ES-I3 (cell line): Measurements from ENCODE around the gene CDH16.
A peak's percentile ranks its signal among the peaks of the same experiment; 100 is the strongest.

ENCODE experiments used
- H3K36me3 ChIP-seq: 2 replicates; pipeline ENCODE4 v1.6.1; 2013; ENCODE audit warnings: mild to moderate bottlenecking, low read length, control low read depth, moderate library complexity; ENCODE audit not compliant: insufficient read depth
- H3K4me1 ChIP-seq: 2 replicates; pipeline ENCODE4 v1.6.1; 2013; ENCODE audit warnings: mild to moderate bottlenecking, control low read depth, low read length; ENCODE audit not compliant: insufficient read depth
- H3K9ac ChIP-seq: 2 replicates; pipeline ENCODE4 v1.6.1; 2013; ENCODE audit warnings: low read depth, mild to moderate bottlenecking, low read length, moderate library complexity
- H3K9me3 ChIP-seq: 2 replicates; pipeline ENCODE4 v1.6.1; 2013; ENCODE audit warnings: mild to moderate bottlenecking, low read length, moderate library complexity; ENCODE audit not compliant: control insufficient read depth, insufficient read depth

CDH16 gene

GRCh38 chr16:66926961-66927436, 8.3 kb upstream of the CDH16 start:
- Histone ChIP-seq H3K9ac (no peak overlapping the region), H3K9me3 (no peaks in the 10 kb centered on the region), H3K36me3 (no peaks in the 10 kb centered on the region), H3K4me1 (peaks cover 10% of the 10 kb centered on the region; the same call in 1 of the 2 replicates)

GRCh38 chr16:66926171-66926947, 7.7 kb upstream of the CDH16 start:
- Histone ChIP-seq H3K9ac (no peak overlapping the region), H3K4me1 (peaks cover 11% of the 10 kb centered on the region; the same call in 1 of the 2 replicates), H3K9me3 (no peaks in the 10 kb centered on the region), H3K36me3 (no peaks in the 10 kb centered on the region)

- peaks cover 13% of the 10 kb centered on the region; the same call in 1 of the 2 replicates for H3K4me1 ChIP-seq
- no peaks in the 10 kb centered on the region for H3K9me3 ChIP-seq
- no peaks in the 10 kb centered on the region for H3K36me3 ChIP-seq
- H3K9ac ChIP-seq: peak within 1 kb of the TSS; percentile 60; the same call in 1 of the 2 replicates
Measured at GRCh38 chr16:66925322-66925840, 6.7 kb upstream of the CDH16 start, which contains the start of gene RRAD. RRAD (minus strand) TSS chr16:66925535; CDS start chr16:66925179, 356 bp downstream.

GRCh38 chr16:66924527-66925321, 6.0 kb upstream of the CDH16 start:
- Histone ChIP-seq H3K4me1 (peaks cover 13% of the 10 kb centered on the region; the same call in 1 of the 2 replicates), H3K36me3 (no peaks in the 10 kb centered on the region), H3K9me3 (no peaks in the 10 kb centered on the region), H3K9ac (peak overlapping the region; percentile 60; the same call in 1 of the 2 replicates)

- Histone ChIP-seq H3K9ac (no peak overlapping the region), H3K36me3 (no peaks in the 10 kb centered on the region), H3K4me1 (peaks cover 13% of the 10 kb centered on the region; the same call in 1 of the 2 replicates), H3K9me3 (no peaks in the 10 kb centered on the region)
Measured at GRCh38 chr16:66923866-66924265, 5.2 kb upstream of the CDH16 start.

- Histone ChIP-seq H3K36me3 (no peaks in the 10 kb centered on the region), H3K4me1 (peaks cover 13% of the 10 kb centered on the region; the same call in 1 of the 2 replicates), H3K9me3 (no peaks in the 10 kb centered on the region), H3K9ac (no peak overlapping the region)
Measured at GRCh38 chr16:66923247-66923731, 4.6 kb upstream of the CDH16 start.

- H3K36me3 ChIP-seq: no peaks in the 10 kb centered on the region
- peaks cover 4% of the 10 kb centered on the region; the same call in 1 of the 2 replicates for H3K4me1 ChIP-seq
- no peaks in the 10 kb centered on the region for H3K9me3 ChIP-seq
- no peak overlapping the region for H3K9ac ChIP-seq
Measured at GRCh38 chr16:66921729-66922450, 3.2 kb upstream of the CDH16 start.

GRCh38 chr16:66920924-66921680, 2.4 kb upstream of the CDH16 start:
- Histone ChIP-seq H3K36me3 (no peaks in the 10 kb centered on the region), H3K4me1 (peaks cover 4% of the 10 kb centered on the region; the same call in 1 of the 2 replicates), H3K9me3 (no peaks in the 10 kb centered on the region), H3K9ac (no peak overlapping the region)

- H3K4me1 ChIP-seq: peaks cover 4% of the 10 kb centered on the region; the same call in 1 of the 2 replicates
- no peak overlapping the region for H3K9ac ChIP-seq
- no peaks in the 10 kb centered on the region for H3K9me3 ChIP-seq
- no peaks in the 10 kb centered on the region for H3K36me3 ChIP-seq
Measured at GRCh38 chr16:66920299-66920590, 1.6 kb upstream of the CDH16 start.

GRCh38 chr16:66919569-66920298, 1.0 kb upstream of the CDH16 start:
- H3K36me3 ChIP-seq: no peaks in the 10 kb centered on the region
- H3K9me3 ChIP-seq: no peaks in the 10 kb centered on the region
- H3K9ac ChIP-seq: no peak overlapping the region
- H3K4me1 ChIP-seq: peaks cover 4% of the 10 kb centered on the region; the same call in 1 of the 2 replicates

GRCh38 chr16:66918355-66918754, 330 bp downstream of the CDH16 start:
- Histone ChIP-seq H3K36me3 (no peaks in the 10 kb centered on the region), H3K9me3 (no peaks in the 10 kb centered on the region), H3K4me1 (peaks cover 4% of the 10 kb centered on the region; the same call in 1 of the 2 replicates), H3K9ac (no peak overlapping the region)

GRCh38 chr16:66917741-66918140, 944 bp downstream of the CDH16 start:
- Histone ChIP-seq H3K4me1 (peaks cover 4% of the 10 kb centered on the region; the same call in 1 of the 2 replicates), H3K36me3 (no peaks in the 10 kb centered on the region), H3K9ac (no peak overlapping the region), H3K9me3 (no peaks in the 10 kb centered on the region)

- no peaks in the 10 kb centered on the region for H3K36me3 ChIP-seq
- H3K9ac ChIP-seq: no peak overlapping the region
- H3K9me3 ChIP-seq: no peaks in the 10 kb centered on the region
- peaks cover 4% of the 10 kb centered on the region; the same call in 1 of the 2 replicates for H3K4me1 ChIP-seq
Measured at GRCh38 chr16:66916518-66916917, 2.2 kb downstream of the CDH16 start.
